Uterus (tissue), 2 donors: ENCODE measurements around the gene SLC8B1.

Experiments
- POLR2A ChIP-seq, 2 donors: fragments of 450-650 bp; IDR thresholded peaks; one replicate each; pipeline ENCODE4 v1.6.1; 2016; ENCODE audit warnings: antibody characterized with exemption in 2 of 2, mild to moderate bottlenecking in 1 of 2, moderate library complexity in 1 of 2
- TF ChIP-seq, protein P1 (sequence below), 4 experiments: fragments of 200-600 bp in 2 of 4; fragments of 450-650 bp in 2 of 4; sonication (generic) in 2 of 4; IDR thresholded peaks; one replicate each; pipeline ENCODE4 v1.5.1; 2016 to 2019; ENCODE audit warnings: antibody characterized with exemption in 4 of 4, mild to moderate bottlenecking in 2 of 4, moderate library complexity in 1 of 4

DNA sequence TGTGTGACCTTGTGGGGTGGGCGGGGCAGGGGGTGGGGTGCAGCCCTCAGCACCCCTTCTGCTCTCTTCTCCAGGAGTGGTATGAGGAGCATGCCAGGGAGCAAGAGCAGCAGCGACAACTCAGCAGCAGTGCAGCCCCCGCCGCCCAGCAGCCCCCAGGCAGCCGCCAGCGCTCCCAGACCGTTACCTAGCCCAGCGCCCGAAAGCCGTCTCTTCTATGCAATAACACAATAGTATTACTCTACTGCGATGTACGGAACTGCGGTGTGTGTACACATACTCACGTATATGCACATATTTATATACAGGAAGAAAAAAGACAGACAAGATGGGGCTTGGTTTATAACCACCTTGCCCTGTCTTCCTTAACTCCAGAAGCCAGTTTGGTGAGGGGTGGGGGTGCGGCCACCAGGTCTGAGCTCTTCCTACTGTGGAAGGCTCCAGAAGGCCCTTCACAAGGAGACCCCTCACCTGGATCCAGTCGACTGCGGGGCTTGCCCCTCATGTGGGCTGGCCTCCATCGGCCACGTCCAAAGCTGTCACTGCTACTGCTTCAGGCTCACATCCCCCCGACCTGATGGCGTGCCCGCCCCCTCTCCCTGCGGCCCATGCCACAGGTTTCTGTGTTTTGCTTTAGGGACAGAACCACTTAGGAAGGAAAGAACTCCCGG is 38.9 kb downstream of the SLC8B1 start:
- TF ChIP-seq, protein P1, sequence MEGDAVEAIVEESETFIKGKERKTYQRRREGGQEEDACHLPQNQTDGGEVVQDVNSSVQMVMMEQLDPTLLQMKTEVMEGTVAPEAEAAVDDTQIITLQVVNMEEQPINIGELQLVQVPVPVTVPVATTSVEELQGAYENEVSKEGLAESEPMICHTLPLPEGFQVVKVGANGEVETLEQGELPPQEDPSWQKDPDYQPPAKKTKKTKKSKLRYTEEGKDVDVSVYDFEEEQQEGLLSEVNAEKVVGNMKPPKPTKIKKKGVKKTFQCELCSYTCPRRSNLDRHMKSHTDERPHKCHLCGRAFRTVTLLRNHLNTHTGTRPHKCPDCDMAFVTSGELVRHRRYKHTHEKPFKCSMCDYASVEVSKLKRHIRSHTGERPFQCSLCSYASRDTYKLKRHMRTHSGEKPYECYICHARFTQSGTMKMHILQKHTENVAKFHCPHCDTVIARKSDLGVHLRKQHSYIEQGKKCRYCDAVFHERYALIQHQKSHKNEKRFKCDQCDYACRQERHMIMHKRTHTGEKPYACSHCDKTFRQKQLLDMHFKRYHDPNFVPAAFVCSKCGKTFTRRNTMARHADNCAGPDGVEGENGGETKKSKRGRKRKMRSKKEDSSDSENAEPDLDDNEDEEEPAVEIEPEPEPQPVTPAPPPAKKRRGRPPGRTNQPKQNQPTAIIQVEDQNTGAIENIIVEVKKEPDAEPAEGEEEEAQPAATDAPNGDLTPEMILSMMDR (IDR thresholded peaks at IDR 0.05) = no peak
- TF ChIP-seq POLR2A (IDR thresholded peaks at IDR 0.05) = no peak
